GM18909 (cell line): ENCODE measurements around the gene FAM117A.
"Not testable (repeated sequence)": the region's sequence is repeated elsewhere in the genome, so short reads cannot be mapped to it uniquely, and the experiment has no call there.

Experiments
- ATAC-seq: cut with Tn5 transposase; IDR thresholded peaks from one replicate; pipeline ENCODE4 v1.9.1; 2021; ENCODE audit warnings: mild to moderate bottlenecking; ENCODE audit not compliant: unreplicated experiment, poor library complexity

The FAM117A gene

GRCh38 chr17:49681106-49681979 is 82.6 kb downstream of the FAM117A start:
- no peak for ATAC-seq

- no peak for ATAC-seq
These were observed 83.6 kb downstream of the FAM117A start for GRCh38 chr17:49680314-49680713.

GRCh38 chr17:49677933-49678847 is 85.7 kb downstream of the FAM117A start, which contains the start of gene SPOP:
Gene SPOP, minus strand, starts transcription at chr17:49678097. Its CDS starts 55,287 bp downstream, at chr17:49622810.
- peak; percentile 79 for ATAC-seq

GRCh38 chr17:49677134-49677932 is 86.6 kb downstream of the FAM117A start:
- peak; percentile 61 for ATAC-seq

DNA sequence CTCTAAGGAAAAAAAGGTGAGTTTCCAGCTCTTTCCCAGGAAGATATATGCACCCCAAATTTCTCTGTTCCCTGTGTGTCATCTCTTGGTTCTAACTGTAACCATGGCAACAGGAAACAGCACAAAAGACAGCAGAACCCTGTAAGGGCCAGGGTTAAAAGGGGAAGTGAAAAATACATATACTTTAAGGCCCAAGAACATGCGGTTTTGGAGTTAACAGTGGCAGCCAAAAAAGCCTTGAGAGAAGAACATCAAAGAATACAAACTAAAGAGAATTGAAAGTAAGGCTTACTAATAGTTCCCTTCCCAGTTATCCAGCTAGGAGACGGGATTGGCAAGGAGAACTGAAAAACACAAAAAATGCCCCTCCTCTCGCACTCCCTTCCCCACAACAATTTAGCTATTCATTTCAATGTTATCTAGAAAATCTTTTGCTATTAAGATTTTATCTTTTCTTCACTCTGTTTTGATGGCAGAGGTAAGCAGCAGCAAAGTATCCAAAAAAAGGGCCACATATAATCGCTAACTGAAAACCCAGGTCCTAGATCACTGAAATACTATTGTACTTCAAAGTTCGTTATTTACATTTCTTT is 87.6 kb downstream of the FAM117A start:
- ATAC-seq: peak; percentile 69

DNA sequence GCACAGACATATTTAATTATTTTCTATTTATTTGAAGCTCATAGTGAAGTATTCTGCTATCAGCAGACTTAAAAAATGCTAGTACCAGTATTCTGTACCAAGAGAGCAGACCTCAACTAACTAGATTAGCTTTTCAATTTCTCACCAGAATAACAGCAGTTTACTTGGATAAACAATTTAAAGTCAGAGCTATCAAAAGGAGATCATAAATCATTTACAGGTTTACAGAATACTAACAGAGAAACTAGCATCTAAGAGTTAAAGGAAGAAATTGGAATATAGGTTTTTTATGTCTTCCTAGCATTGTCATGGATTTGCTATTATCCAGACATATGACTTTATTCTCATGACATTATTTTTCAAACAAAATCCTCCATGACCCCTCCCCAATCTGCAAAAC is 89.4 kb downstream of the FAM117A start:
- no peak for ATAC-seq

- not testable (repeated sequence) for ATAC-seq
These were observed 90.3 kb downstream of the FAM117A start for GRCh38 chr17:49673679-49674078.

- ATAC-seq: no peak
These were observed 93.3 kb downstream of the FAM117A start for GRCh38 chr17:49670641-49671040.

DNA sequence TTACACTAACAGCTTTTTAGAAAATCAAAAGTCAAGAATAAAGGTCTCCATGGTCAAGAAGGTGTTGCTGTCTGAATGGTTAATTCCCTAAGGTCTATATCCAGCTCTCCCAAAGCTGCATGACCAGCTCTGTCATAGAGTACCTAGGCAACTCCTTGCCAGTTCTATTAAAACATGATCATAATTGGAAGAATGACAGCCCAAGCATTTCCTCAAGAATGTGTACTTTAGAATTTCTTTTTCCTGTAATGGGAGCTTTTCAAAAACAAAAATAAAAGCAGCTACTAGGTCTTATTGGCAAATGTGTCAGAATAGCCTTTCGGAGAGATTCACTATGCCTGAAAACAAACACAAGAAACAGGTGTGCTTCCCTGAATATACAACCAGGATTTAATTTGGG is 93.9 kb downstream of the FAM117A start:
- ATAC-seq: no peak

GRCh38 chr17:49667854-49668253 is 96.1 kb downstream of the FAM117A start:
- no peak for ATAC-seq

DNA sequence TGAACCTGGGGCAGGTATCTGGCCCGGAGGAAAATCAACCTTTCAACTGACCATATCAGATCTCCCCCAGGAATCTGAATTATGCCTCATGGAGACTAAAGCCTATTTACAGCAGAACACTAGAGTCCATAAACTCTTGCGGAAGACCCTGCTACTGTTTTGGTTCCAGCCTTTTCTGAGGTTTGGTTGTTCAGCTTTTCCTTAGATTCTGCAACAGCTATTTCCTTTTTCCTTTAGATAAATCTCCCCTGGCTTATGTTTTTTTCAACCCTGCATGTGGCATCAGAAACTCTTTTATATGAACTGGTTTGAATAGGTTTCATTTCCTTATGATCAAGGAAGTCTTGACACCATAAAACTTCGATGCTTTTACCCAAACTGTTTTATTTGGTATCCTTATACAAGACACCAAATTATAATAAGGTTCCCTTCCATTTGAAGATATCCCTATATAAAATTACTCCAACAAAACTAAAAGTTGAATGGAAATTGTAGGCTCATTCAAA is 99.2 kb downstream of the FAM117A start:
- no peak for ATAC-seq
